Stimulated activated CD4-positive, alpha-beta T cell treated with anti-CD3 and anti-CD28 coated beads, Interleukin-4, amount 100 ng/mL, for 4 hours (primary cell): ENCODE results near the gene GPC6.

Source experiments
- DNase-seq, 2 experiments: peaks; one replicate each; pipeline ENCODE4 v3.0.0-alpha.2; 2020

The GPC6 gene

GRCh38 chr13:93621966-93622365, 395.4 kb downstream of the GPC6 start:
- no peak for DNase-seq

GRCh38 chr13:93624311-93624777, 397.7 kb downstream of the GPC6 start:
- DNase-seq, result no peak

GRCh38 chr13:93625536-93625935, 398.9 kb downstream of the GPC6 start:
- no peak for DNase-seq

GRCh38 chr13:93628136-93628797, 401.7 kb downstream of the GPC6 start:
- no peak for DNase-seq

GRCh38 chr13:93635616-93636032, 409.0 kb downstream of the GPC6 start:
- DNase-seq, result no peak

GRCh38 chr13:93637852-93638251, 411.2 kb downstream of the GPC6 start:
- DNase-seq, result no peak

GRCh38 chr13:93640452-93640851, 413.8 kb downstream of the GPC6 start:
- DNase-seq, result no peak

GRCh38 chr13:93646245-93646644, 419.6 kb downstream of the GPC6 start:
- no peak for DNase-seq

GRCh38 chr13:93649496-93649895, 422.9 kb downstream of the GPC6 start:
- DNase-seq, result no peak

GRCh38 chr13:93653776-93654175, 427.2 kb downstream of the GPC6 start:
- no peak for DNase-seq

GRCh38 chr13:93655154-93655553, 428.5 kb downstream of the GPC6 start:
- DNase-seq, result no peak

GRCh38 chr13:93660391-93661063, 433.9 kb downstream of the GPC6 start:
- DNase-seq, result no peak

GRCh38 chr13:93670866-93671265, 444.3 kb downstream of the GPC6 start:
- DNase-seq, result no peak

GRCh38 chr13:93672996-93673395, 446.4 kb downstream of the GPC6 start:
- no peak for DNase-seq

GRCh38 chr13:93673885-93674284, 447.3 kb downstream of the GPC6 start:
- no peak for DNase-seq

- DNase-seq, result no peak
These were observed 447.7 kb downstream of the GPC6 start for GRCh38 chr13:93674337-93674755.

- DNase-seq, result no peak
These were observed 453.7 kb downstream of the GPC6 start for GRCh38 chr13:93680329-93680728.

GRCh38 chr13:93685900-93686299, 459.3 kb downstream of the GPC6 start:
- no peak for DNase-seq

GRCh38 chr13:93686399-93686798, 459.8 kb downstream of the GPC6 start:
- DNase-seq, result no peak

- DNase-seq, result no peak
These were observed 460.7 kb downstream of the GPC6 start for GRCh38 chr13:93687261-93687660.

- DNase-seq, result no peak
These were observed 462.7 kb downstream of the GPC6 start for GRCh38 chr13:93689333-93689732.

GRCh38 chr13:93690139-93690538, 463.5 kb downstream of the GPC6 start:
- no peak for DNase-seq

- no peak for DNase-seq
These were observed 471.5 kb downstream of the GPC6 start for GRCh38 chr13:93698016-93698613.

- DNase-seq, result no peak
These were observed 473.5 kb downstream of the GPC6 start for GRCh38 chr13:93700115-93700514.
